MCF 10A (cell line): Measurements from ENCODE around the gene CASP4. TPM values are rescaled to one million over a fixed set of nuclear protein-coding genes. Genes with fewer than 3 reads are reported as not detected.

ENCODE experiments used
- BruUV-seq: library from RNA; stranded (reverse); fragments of 400-500 nt; replicated peaks from 2 replicates; lab custom pipeline; 2021; lab: Mats Ljungman, UMichigan
- CTCF ChIA-PET: fragments of 300-600 bp; sonication (Branson Sonifier 250); formaldehyde crosslinking; extraction: SDS; loops from one replicate; lab custom pipeline; 2021; ENCODE audit warnings: antibody characterized with exemption, inconsistent platforms; lab: Yijun Ruan, JAX
- POLR2A ChIA-PET: fragments of 300-600, 350-650 bp; sonication (Branson Sonifier 250); formaldehyde crosslinking; extraction: SDS; loops from one replicate; lab custom pipeline; 2020; ENCODE audit warnings: antibody characterized with exemption, inconsistent platforms; lab: Yijun Ruan, JAX
- DNase-seq: peaks from one replicate; pipeline ENCODE4 v3.0.0-alpha.2; 2018; ENCODE audit not compliant: unreplicated experiment
- H3K27ac Mint-ChIP-seq: one replicate; pipeline ENCODE4 v1.8.0; 2022; ENCODE audit warnings: mild to moderate bottlenecking, low read depth, mixed read lengths; ENCODE audit not compliant: unreplicated experiment
- H3K27me3 Mint-ChIP-seq: one replicate; pipeline ENCODE4 v1.8.0; 2022; ENCODE audit warnings: mixed read lengths; ENCODE audit not compliant: insufficient read depth, unreplicated experiment
- H3K36me3 Mint-ChIP-seq: one replicate; pipeline ENCODE4 v1.8.0; 2022; ENCODE audit warnings: mild to moderate bottlenecking, moderate library complexity, mixed read lengths; ENCODE audit not compliant: insufficient read depth, unreplicated experiment
- H3K4me1 Mint-ChIP-seq: one replicate; pipeline ENCODE4 v1.8.0; 2022; ENCODE audit warnings: mixed read lengths; ENCODE audit not compliant: insufficient read depth, unreplicated experiment
- H3K4me3 Mint-ChIP-seq: one replicate; pipeline ENCODE4 v1.8.0; 2022; ENCODE audit warnings: mild to moderate bottlenecking, moderate library complexity, mixed read lengths; ENCODE audit not compliant: unreplicated experiment
- H3K9me3 Mint-ChIP-seq: one replicate; pipeline ENCODE4 v1.8.0; 2022; ENCODE audit warnings: mixed read lengths; ENCODE audit not compliant: unreplicated experiment
- CTCF ChIP-seq: fragments of 200-600 bp; IDR thresholded peaks from one replicate; pipeline ENCODE4 v1.8.0; 2022; ENCODE audit warnings: antibody characterized with exemption, mild to moderate bottlenecking; ENCODE audit not compliant: unreplicated experiment
- intact Hi-C: fragments of 100-400 bp; cut with micrococcal nuclease; formaldehyde crosslinking; loops from 2 replicates; pipeline ENCODE4 v1.14.1; 2022
- total RNA-seq: library from RNA; stranded (reverse); gene quantifications from 2 replicates; pipeline ENCODE4 v1.2.3, GENCODE V29; 2022

The CASP4 gene
- total RNA-seq, 1 experiment from 2014 or later: 93.6 TPM

GRCh38 chr11:104997288-104997687 is 28.9 kb upstream of the CASP4 start:
- H3K4me3 Mint-ChIP-seq: no peak overlapping the region
- intact Hi-C loops: no loop called here
- peak; percentile 15 for TF ChIP-seq CTCF
- no peaks in the 10 kb centered on the region for H3K4me1 Mint-ChIP-seq
- no peaks in the 10 kb centered on the region for H3K27me3 Mint-ChIP-seq
- POLR2A ChIA-PET: interaction anchor here (0.8 kb wide), 2 partner anchors 27 to 50 kb away, joined by 3 read pairs; no protein-coding TSS in a partner anchor
- peaks cover 14% of the 10 kb centered on the region for H3K9me3 Mint-ChIP-seq
- no TSS peak for BruUV-seq
- no peaks in the 10 kb centered on the region for H3K36me3 Mint-ChIP-seq
- H3K27ac Mint-ChIP-seq: no peak overlapping the region
- no peak for DNase-seq
- CTCF ChIA-PET: interaction anchor here (0.6 to 1.5 kb wide), 9 partner anchors 12 to 1811 kb away, joined by 3 to 12 read pairs (median 4); no protein-coding TSS in a partner anchor

- TF ChIP-seq CTCF: no peak
- Mint-ChIP-seq H3K4me1 (no peaks in the 10 kb centered on the region), H3K27me3 (no peaks in the 10 kb centered on the region), H3K4me3 (no peak overlapping the region), H3K36me3 (no peaks in the 10 kb centered on the region), H3K9me3 (peaks cover 11% of the 10 kb centered on the region), H3K27ac (no peak overlapping the region)
- ChIA-PET POLR2A (no interaction called here), CTCF (no interaction called here)
- no peak for DNase-seq
- BruUV-seq: no TSS peak
- intact Hi-C loops: no loop called here
Measured at GRCh38 chr11:104995001-104995408, 26.6 kb upstream of the CASP4 start.

- CTCF ChIA-PET: interaction anchor here (0.8 kb wide), 1 partner anchor 14 kb away, joined by 3 read pairs; no protein-coding TSS in a partner anchor
- no TSS peak for BruUV-seq
- H3K36me3 Mint-ChIP-seq: no peaks in the 10 kb centered on the region
Measured at GRCh38 chr11:104992781-104993180, 24.4 kb upstream of the CASP4 start.

GRCh38 chr11:104991994-104992393 is 23.6 kb upstream of the CASP4 start:
- POLR2A ChIA-PET: no interaction called here
- H3K4me1 Mint-ChIP-seq: no peaks in the 10 kb centered on the region
- DNase-seq: no peak
- H3K9me3 Mint-ChIP-seq: peaks cover 18% of the 10 kb centered on the region
- no peaks in the 10 kb centered on the region for H3K27me3 Mint-ChIP-seq
- CTCF ChIA-PET: no interaction called here
- no peaks in the 10 kb centered on the region for H3K36me3 Mint-ChIP-seq
- H3K4me3 Mint-ChIP-seq: no peak overlapping the region
- intact Hi-C loops: no loop called here
- TF ChIP-seq CTCF: no peak
- no TSS peak for BruUV-seq
- H3K27ac Mint-ChIP-seq: no peak overlapping the region

More at GRCh38 chr11:104992781-104993180, 24.4 kb upstream of the CASP4 start:
- POLR2A ChIA-PET: no interaction called here
- H3K27me3 Mint-ChIP-seq: no peaks in the 10 kb centered on the region
- intact Hi-C loops: no loop called here
- DNase-seq: no peak
- no peak overlapping the region for H3K27ac Mint-ChIP-seq
- no peak for TF ChIP-seq CTCF
- H3K4me1 Mint-ChIP-seq: no peaks in the 10 kb centered on the region
- H3K4me3 Mint-ChIP-seq: no peak overlapping the region
- H3K9me3 Mint-ChIP-seq: peaks cover 18% of the 10 kb centered on the region
